ENCODE results near the gene CTCF. TPM values are rescaled to one million over a fixed set of nuclear protein-coding genes. Genes with fewer than 3 reads are reported as not detected.

Gene CTCF
- total and polyA plus RNA-seq, 2 donors (not counting 3 experiments of a cell fraction or from before 2014, with no cell fraction given), result 20.7 to 40.0 TPM

DNA sequence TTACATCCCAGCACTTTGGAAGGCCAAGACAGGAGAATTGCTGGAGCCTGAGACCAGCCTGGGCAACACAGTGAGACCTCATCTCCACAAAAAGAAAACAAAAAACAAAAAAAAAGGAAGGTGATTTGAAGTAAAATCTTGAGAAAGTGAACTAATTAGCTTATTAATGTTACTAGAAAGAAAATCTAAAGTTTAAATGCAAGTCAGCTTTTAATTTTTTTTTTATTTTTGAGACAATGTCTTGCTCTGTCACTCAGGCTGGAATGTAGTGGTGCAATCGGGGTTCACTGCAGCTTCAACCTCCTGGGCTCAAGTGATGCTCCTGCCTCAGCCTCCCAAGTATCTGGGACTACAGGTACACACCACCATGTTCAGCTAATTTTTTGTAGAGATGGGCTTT, 3.5 kb upstream of the CTCF start:
- H3K4me3 ChIP-seq (replicated peaks in 1 of 3; ENCODE audit: insufficient read depth in 1 of 3, low read depth in 1 of 3, low read length in 3 of 3), result no peak overlapping the region
- FAIRE-seq (no peak), DNase-seq (ENCODE audit: low read depth, low spot score) (no peak)
- dilution Hi-C loops (cut with MboI; ENCODE audit: extremely low pct_ligation_motif_present, low sequenced_read_pairs) (no loop called here), intact Hi-C loops (cut with micrococcal nuclease) (no loop called here)
- H3K27me3 ChIP-seq (ENCODE audit: control insufficient read depth in 2 of 2, insufficient read depth in 2 of 2, low read length in 2 of 2), result no peaks in the 10 kb centered on the region
- peaks cover 9% of the 10 kb centered on the region for H3K79me2 ChIP-seq (ENCODE audit: control insufficient read depth, insufficient read depth, low read length)
- TF ChIP-seq, protein P1, sequence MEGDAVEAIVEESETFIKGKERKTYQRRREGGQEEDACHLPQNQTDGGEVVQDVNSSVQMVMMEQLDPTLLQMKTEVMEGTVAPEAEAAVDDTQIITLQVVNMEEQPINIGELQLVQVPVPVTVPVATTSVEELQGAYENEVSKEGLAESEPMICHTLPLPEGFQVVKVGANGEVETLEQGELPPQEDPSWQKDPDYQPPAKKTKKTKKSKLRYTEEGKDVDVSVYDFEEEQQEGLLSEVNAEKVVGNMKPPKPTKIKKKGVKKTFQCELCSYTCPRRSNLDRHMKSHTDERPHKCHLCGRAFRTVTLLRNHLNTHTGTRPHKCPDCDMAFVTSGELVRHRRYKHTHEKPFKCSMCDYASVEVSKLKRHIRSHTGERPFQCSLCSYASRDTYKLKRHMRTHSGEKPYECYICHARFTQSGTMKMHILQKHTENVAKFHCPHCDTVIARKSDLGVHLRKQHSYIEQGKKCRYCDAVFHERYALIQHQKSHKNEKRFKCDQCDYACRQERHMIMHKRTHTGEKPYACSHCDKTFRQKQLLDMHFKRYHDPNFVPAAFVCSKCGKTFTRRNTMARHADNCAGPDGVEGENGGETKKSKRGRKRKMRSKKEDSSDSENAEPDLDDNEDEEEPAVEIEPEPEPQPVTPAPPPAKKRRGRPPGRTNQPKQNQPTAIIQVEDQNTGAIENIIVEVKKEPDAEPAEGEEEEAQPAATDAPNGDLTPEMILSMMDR (IDR thresholded peaks at IDR 0.05; ENCODE audit: extremely low read depth in 1 of 2, insufficient read depth in 1 of 2, low read depth in 1 of 2, low read length in 2 of 2), result no peak
- no peak for TF ChIP-seq POLR2A (IDR thresholded peaks at IDR 0.05; ENCODE audit: low read depth, low read length)
- no peak for TF ChIP-seq EZH2 (IDR thresholded peaks at IDR 0.05; ENCODE audit: borderline replicate concordance, low read depth, low read length, severe bottlenecking)
- no peak for TF ChIP-seq POLR2AphosphoS5 (IDR thresholded peaks at IDR 0.05; ENCODE audit: insufficient read depth, low read depth, low read length)
- TF ChIP-seq MYC (IDR thresholded peaks at IDR 0.05; ENCODE audit: low read depth, low read length), result no peak
- no peak for TF ChIP-seq JUN (IDR thresholded peaks at IDR 0.05; ENCODE audit: borderline replicate concordance, insufficient read depth, insufficient read length, low read depth)
- TF ChIP-seq FOS (IDR thresholded peaks at IDR 0.05; ENCODE audit: borderline replicate concordance, insufficient read depth, low read length), result no peak
- TF ChIP-seq GATA2 (IDR thresholded peaks at IDR 0.05; ENCODE audit: insufficient read depth, insufficient read length, low read depth, low read length), result no peak
- TF ChIP-seq, protein P2, sequence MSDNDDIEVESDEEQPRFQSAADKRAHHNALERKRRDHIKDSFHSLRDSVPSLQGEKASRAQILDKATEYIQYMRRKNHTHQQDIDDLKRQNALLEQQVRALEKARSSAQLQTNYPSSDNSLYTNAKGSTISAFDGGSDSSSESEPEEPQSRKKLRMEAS (IDR thresholded peaks at IDR 0.05; ENCODE audit: insufficient read depth, insufficient read length), result no peak
- H3K36me3 ChIP-seq (ENCODE audit: control insufficient read depth in 2 of 2, extremely low read depth in 1 of 2, insufficient read depth in 2 of 2, low read length in 2 of 2), result no peaks in the 10 kb centered on the region
- no peaks in the 10 kb centered on the region for H3K9me3 ChIP-seq (replicated peaks; ENCODE audit: control insufficient read depth, insufficient read depth, low read length)
- no TSS peak for BruUV-seq (replicated peaks)
- POLR2A ChIA-PET, result no interaction called here
- H3K4me2 ChIP-seq (ENCODE audit: insufficient read depth, low read length), result no peak overlapping the region
- H3K27ac ChIP-seq (ENCODE audit: insufficient read depth, low read depth, low read length), result no peak overlapping the region
- H4K20me1 ChIP-seq (replicated peaks; ENCODE audit: control insufficient read depth, extremely low read depth, insufficient read depth, low read length), result no peaks in the 10 kb centered on the region
- CTCF ChIA-PET, result interaction anchor here (0.7 to 9.9 kb wide), 2 partner anchors 11 to 38 kb away, joined by 3 to 177 read pairs; no protein-coding TSS in a partner anchor
- no peak overlapping the region for H2AFZ ChIP-seq (ENCODE audit: low read depth, low read length)
- H3K9me1 ChIP-seq (replicated peaks; ENCODE audit: control insufficient read depth, extremely low read depth, insufficient read depth, low read length), result no peaks in the 10 kb centered on the region
- no peak overlapping the region for H3K9ac ChIP-seq (replicated peaks; ENCODE audit: extremely low read depth, insufficient read depth, low read length)
- H3K4me1 ChIP-seq (ENCODE audit: control insufficient read depth, extremely low read depth, insufficient read depth, low read length), result peaks cover 26% of the 10 kb centered on the region

All from endothelial cell of umbilical vein (primary cell).